Measurements from ENCODE around the gene HERC2. TPM values are rescaled to one million over a fixed set of nuclear protein-coding genes. Genes with fewer than 3 reads are reported as not detected.
"Not testable (repeated sequence)": the region's sequence is repeated elsewhere in the genome, so short reads cannot be mapped to it uniquely, and the experiment has no call there.

Gene HERC2
- total and polyA plus RNA-seq, 2 of the 4 experiments (the other 2 are of a cell fraction) = 20.8 to 28.9 TPM

- dilution Hi-C loops (cut with HindIII; ENCODE audit: low sequenced_read_pairs, unreplicated experiment) = no loop called here
Observed at GRCh38 chr15:28243399-28243798, 78.6 kb downstream of the HERC2 start.

GRCh38 chr15:28238296-28238695 lies 83.7 kb downstream of the HERC2 start:
- H3K9me1 ChIP-seq (ENCODE audit: insufficient read depth, low read length); H3K9me3 ChIP-seq (ENCODE audit: control insufficient read depth, insufficient read depth, low read length); H4K5ac ChIP-seq (ENCODE audit: low read depth, low read length); H2AK9ac ChIP-seq (replicated peaks; ENCODE audit: low read depth, low read length, poor library complexity); H3K14ac ChIP-seq (replicated peaks; ENCODE audit: low read depth, low read length); dilution Hi-C loops (cut with HindIII; ENCODE audit: low sequenced_read_pairs, unreplicated experiment); H3K4me2 ChIP-seq (ENCODE audit: low read depth, low read length); H2BK15ac ChIP-seq (ENCODE audit: low read depth, low read length); ATAC-seq (ENCODE audit: low read depth); H2BK120ac ChIP-seq (ENCODE audit: low read depth, low read length); H2AK5ac ChIP-seq (ENCODE audit: low read depth, low read length); H2BK20ac ChIP-seq (ENCODE audit: low read depth, low read length); H3K27me3 ChIP-seq (ENCODE audit: control insufficient read depth, insufficient read depth, low read length); H3K18ac ChIP-seq (ENCODE audit: low read depth, low read length); H4K91ac ChIP-seq (ENCODE audit: insufficient read depth, low read depth, low read length); H3K27ac ChIP-seq (ENCODE audit: insufficient read depth, low read length); H3K4me1 ChIP-seq (ENCODE audit: control insufficient read depth, insufficient read depth, low read length); H3K4ac ChIP-seq (ENCODE audit: low read depth, low read length); POLR2A ChIA-PET (ENCODE audit: unreplicated experiment); BruUV-seq (replicated peaks); H2BK5ac ChIP-seq (ENCODE audit: low read depth, low read length, poor library complexity, severe bottlenecking); intact Hi-C loops (cut with micrococcal nuclease); H3K56ac ChIP-seq (ENCODE audit: extremely low read depth, insufficient read depth, low read length); H3K9ac ChIP-seq (ENCODE audit: low read depth, low read length); H3K4me3 ChIP-seq (ENCODE audit: insufficient read depth, low read depth, low read length); H3K79me1 ChIP-seq (ENCODE audit: low read depth in 1 of 2, low read length in 2 of 2); CTCF ChIA-PET; H2AFZ ChIP-seq (replicated peaks; ENCODE audit: low read length, poor library complexity); H4K8ac ChIP-seq (ENCODE audit: low read depth in 2 of 2, low read length in 2 of 2); H4K20me1 ChIP-seq (ENCODE audit: insufficient read depth, low read length); H3K23ac ChIP-seq (ENCODE audit: low read depth, low read length); in situ Hi-C loops (cut with MboI; ENCODE audit: low sequenced_read_pairs); DNase-seq: not testable (repeated sequence)
- peaks cover 12% of the 10 kb centered on the region for H3K36me3 ChIP-seq (ENCODE audit: control insufficient read depth, insufficient read depth, low read length)
- WGBS, 2 experiments (ENCODE audit: extremely low coverage in 2 of 2, insufficient read length in 1 of 2) = no CpG with 5 or more reads among the region's 4 CpGs

More at GRCh38 chr15:28243399-28243798, 78.6 kb downstream of the HERC2 start:
- H4K5ac ChIP-seq (ENCODE audit: low read depth, low read length) = no peak overlapping the region
- no peak overlapping the region for H3K4me2 ChIP-seq (ENCODE audit: low read depth, low read length)
- H3K23ac ChIP-seq (ENCODE audit: low read depth, low read length) = no peak overlapping the region
- WGBS, 2 experiments (ENCODE audit: extremely low coverage in 2 of 2, insufficient read length in 1 of 2) = no CpG with 5 or more reads among the region's 1 CpG
- H3K36me3 ChIP-seq (ENCODE audit: control insufficient read depth, insufficient read depth, low read length) = peaks cover 22% of the 10 kb centered on the region
- H3K27me3 ChIP-seq (ENCODE audit: control insufficient read depth, insufficient read depth, low read length) = no peaks in the 10 kb centered on the region
- H3K4me1 ChIP-seq (ENCODE audit: control insufficient read depth, insufficient read depth, low read length) = no peaks in the 10 kb centered on the region
- no peak overlapping the region for H2BK20ac ChIP-seq (ENCODE audit: low read depth, low read length)
- no peak overlapping the region for H2AK5ac ChIP-seq (ENCODE audit: low read depth, low read length)
- no peak for DNase-seq
- H4K20me1 ChIP-seq (ENCODE audit: insufficient read depth, low read length) = no peaks in the 10 kb centered on the region
- H2BK15ac ChIP-seq (ENCODE audit: low read depth, low read length) = no peak overlapping the region
- no peak overlapping the region for H3K56ac ChIP-seq (ENCODE audit: extremely low read depth, insufficient read depth, low read length)
- POLR2A ChIA-PET (ENCODE audit: unreplicated experiment) = no interaction called here
- no peak for ATAC-seq (ENCODE audit: low read depth)
- no peak overlapping the region for H3K18ac ChIP-seq (ENCODE audit: low read depth, low read length)
- intact Hi-C loops (cut with micrococcal nuclease) (no loop called here), in situ Hi-C loops (cut with MboI; ENCODE audit: low sequenced_read_pairs) (no loop called here)
- CTCF ChIA-PET = no interaction called here
- no peak overlapping the region for H3K9ac ChIP-seq (ENCODE audit: low read depth, low read length)
- H4K8ac ChIP-seq (ENCODE audit: low read depth in 2 of 2, low read length in 2 of 2) = no peak overlapping the region
- H2AFZ ChIP-seq (replicated peaks; ENCODE audit: low read length, poor library complexity) = no peak overlapping the region
- no peak overlapping the region for H3K27ac ChIP-seq (ENCODE audit: insufficient read depth, low read length)
- no peak overlapping the region for H3K4me3 ChIP-seq (ENCODE audit: insufficient read depth, low read depth, low read length)
- no peak for TF ChIP-seq CHD1 (IDR thresholded peaks at IDR 0.05; ENCODE audit: low read depth, low read length)
- H2BK120ac ChIP-seq (ENCODE audit: low read depth, low read length) = no peak overlapping the region
- no peaks in the 10 kb centered on the region; the same call in 1 of the 2 replicates for H3K9me1 ChIP-seq (ENCODE audit: insufficient read depth, low read length)
- H4K91ac ChIP-seq (ENCODE audit: insufficient read depth, low read depth, low read length) = no peak overlapping the region
- no peak overlapping the region for H3K14ac ChIP-seq (replicated peaks; ENCODE audit: low read depth, low read length)
- H2BK5ac ChIP-seq (ENCODE audit: low read depth, low read length, poor library complexity, severe bottlenecking) = no peak overlapping the region
- no peaks in the 10 kb centered on the region; a peak in 1 of 4 replicates for H3K79me1 ChIP-seq (ENCODE audit: low read depth in 1 of 2, low read length in 2 of 2)
- BruUV-seq (replicated peaks) = no TSS peak
- no peak overlapping the region for H3K4ac ChIP-seq (ENCODE audit: low read depth, low read length)
- no peaks in the 10 kb centered on the region for H3K9me3 ChIP-seq (ENCODE audit: control insufficient read depth, insufficient read depth, low read length)
- H2AK9ac ChIP-seq (replicated peaks; ENCODE audit: low read depth, low read length, poor library complexity) = no peak overlapping the region
